ENCODE measurements around the gene B3GAT1. TPM values are rescaled to one million over a fixed set of nuclear protein-coding genes. Genes with fewer than 3 reads are reported as not detected.

Gene B3GAT1
- total RNA-seq, 1 donor from 2014 or later, result 1.9 TPM

DNA sequence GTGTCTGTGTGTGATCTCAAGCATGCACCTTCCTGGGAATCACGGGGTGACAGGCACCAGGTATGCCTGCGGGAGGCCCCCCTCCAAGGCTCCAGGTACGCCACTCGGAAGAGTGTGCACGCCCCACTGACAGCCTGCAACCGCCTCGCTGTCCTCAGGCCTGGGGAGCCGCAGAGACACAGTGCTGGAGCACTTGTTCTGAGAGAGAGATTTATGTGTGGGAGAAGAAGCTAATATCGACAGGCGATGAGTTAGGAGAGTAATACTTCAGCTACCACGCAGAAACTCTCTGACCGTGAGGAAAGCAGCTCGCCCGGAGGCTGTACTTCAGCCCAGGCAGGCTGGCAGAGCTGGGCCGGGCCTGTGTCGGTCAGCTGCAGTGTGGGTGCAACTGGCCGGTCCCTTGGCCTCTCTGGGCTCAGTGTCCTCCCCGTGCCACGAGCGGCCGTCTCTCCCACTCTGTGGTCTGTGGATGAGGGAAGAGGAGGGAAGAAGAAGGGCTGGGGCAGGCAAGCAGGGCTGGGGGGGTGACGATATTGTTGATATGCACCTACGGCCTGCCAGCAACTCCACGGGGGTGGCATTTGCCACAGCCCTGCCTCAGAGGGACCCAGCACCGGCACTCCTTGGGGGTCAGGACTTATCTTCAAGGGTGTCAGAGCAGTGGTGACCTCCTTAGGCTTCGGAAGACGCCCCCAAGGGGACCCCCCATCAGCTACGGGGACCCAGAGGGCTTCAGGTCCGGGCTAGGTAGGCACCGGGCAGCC is 7.3 kb downstream of the B3GAT1 start:
- no peak for FAIRE-seq

DNA sequence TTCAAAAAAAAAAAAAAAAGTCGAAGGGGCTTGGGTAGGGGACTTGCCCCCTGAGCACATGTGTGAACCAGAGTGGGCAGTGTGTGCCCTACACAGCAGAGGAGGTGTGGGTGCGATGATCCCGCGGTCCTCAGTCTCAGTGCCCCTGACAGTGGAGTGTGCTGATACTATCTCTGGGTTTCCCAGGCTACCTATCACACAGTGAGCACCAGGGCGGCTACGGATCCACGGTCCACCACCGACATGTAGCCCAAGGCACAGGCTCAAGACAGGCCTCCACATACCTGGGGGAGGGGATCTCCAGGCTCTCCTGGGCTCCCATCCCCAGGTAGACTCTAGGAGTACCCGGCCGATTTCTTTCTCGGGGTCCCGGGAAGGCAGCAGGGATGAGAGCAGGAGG is 9.1 kb downstream of the B3GAT1 start:
- Histone ChIP-seq H3K4me1 (ENCODE audit: insufficient read depth, low read length) (no peaks in the 10 kb centered on the region), H3K4me2 (ENCODE audit: low read length) (no peak overlapping the region), H3K9me3 (ENCODE audit: insufficient read depth, low read depth, low read length) (no peaks in the 10 kb centered on the region), H2AFZ (ENCODE audit: low read depth, low read length) (no peak overlapping the region), H3K79me2 (ENCODE audit: insufficient read depth, low read length) (no peaks in the 10 kb centered on the region), H3K27ac (ENCODE audit: low read depth, low read length) (no peak overlapping the region), H3K27me3 (ENCODE audit: insufficient read depth, low read length) (no peaks in the 10 kb centered on the region), H4K20me1 (ENCODE audit: insufficient read depth, low read length) (no peaks in the 10 kb centered on the region), H3K4me3 (ENCODE audit: insufficient read depth, low read depth, low read length) (no peak overlapping the region), H3K36me3 (ENCODE audit: insufficient read depth, low read length) (no peaks in the 10 kb centered on the region), H3K9ac (ENCODE audit: low read length) (no peak overlapping the region)
- no peak for FAIRE-seq
- Mint-ChIP-seq H3K4me1 (ENCODE audit: low read depth, unreplicated experiment) (peaks cover 6% of the 10 kb centered on the region), H3K27me3 (ENCODE audit: low read depth, unreplicated experiment) (peaks cover 24% of the 10 kb centered on the region), H3K9me3 (ENCODE audit: unreplicated experiment) (peaks cover 4% of the 10 kb centered on the region), H3K4me3 (ENCODE audit: unreplicated experiment) (no peak overlapping the region), H3K27ac (ENCODE audit: unreplicated experiment) (no peak overlapping the region), H3K36me3 (ENCODE audit: low read depth, unreplicated experiment) (peaks cover 2% of the 10 kb centered on the region)
- DNase-seq (ENCODE audit: low read depth), result no peak
- TF ChIP-seq CTCF (IDR thresholded peaks at IDR 0.05; ENCODE audit: insufficient read depth, low read depth, low read length), result no peak
- no peak for TF ChIP-seq EZH2 (IDR thresholded peaks at IDR 0.05; ENCODE audit: insufficient read depth, low read length)

More for the DNA sequence above, 7.3 kb downstream of the B3GAT1 start:
- no peak overlapping the region for H3K4me3 Mint-ChIP-seq (ENCODE audit: unreplicated experiment)
- Histone ChIP-seq H3K27me3 (ENCODE audit: insufficient read depth, low read length) (no peaks in the 10 kb centered on the region), H3K4me1 (ENCODE audit: insufficient read depth, low read length) (no peaks in the 10 kb centered on the region), H3K9ac (ENCODE audit: low read length) (no peak overlapping the region), H3K36me3 (ENCODE audit: insufficient read depth, low read length) (no peaks in the 10 kb centered on the region), H3K79me2 (ENCODE audit: insufficient read depth, low read length) (no peaks in the 10 kb centered on the region), H4K20me1 (ENCODE audit: insufficient read depth, low read length) (no peaks in the 10 kb centered on the region), H2AFZ (ENCODE audit: low read depth, low read length) (no peak overlapping the region), H3K27ac (ENCODE audit: low read depth, low read length) (no peak overlapping the region), H3K9me3 (ENCODE audit: insufficient read depth, low read depth, low read length) (no peaks in the 10 kb centered on the region), H3K4me3 (ENCODE audit: insufficient read depth, low read depth, low read length) (no peak overlapping the region), H3K4me2 (ENCODE audit: low read length) (no peak overlapping the region)
- peaks cover 4% of the 10 kb centered on the region for H3K9me3 Mint-ChIP-seq (ENCODE audit: unreplicated experiment)
- peaks cover 26% of the 10 kb centered on the region for H3K27me3 Mint-ChIP-seq (ENCODE audit: low read depth, unreplicated experiment)
- TF ChIP-seq CTCF (IDR thresholded peaks at IDR 0.05; ENCODE audit: insufficient read depth, low read depth, low read length) (no peak), EZH2 (IDR thresholded peaks at IDR 0.05; ENCODE audit: insufficient read depth, low read length) (no peak)
- H3K27ac Mint-ChIP-seq (ENCODE audit: unreplicated experiment), result no peak overlapping the region
- DNase-seq (ENCODE audit: low read depth), result no peak
- peaks cover 6% of the 10 kb centered on the region for H3K4me1 Mint-ChIP-seq (ENCODE audit: low read depth, unreplicated experiment)
- peaks cover 3% of the 10 kb centered on the region for H3K36me3 Mint-ChIP-seq (ENCODE audit: low read depth, unreplicated experiment)
